Mucosa of rectum (tissue), 2 donors: Measurements from ENCODE around the gene MEGF8.

ENCODE experiments used
- H3K27ac ChIP-seq, 2 donors: one replicate each; pipeline ENCODE4 v1.7.0; 2013; ENCODE audit warnings: inconsistent platforms in 2 of 2, low read depth in 2 of 2, low read length in 2 of 2
- H3K27me3 ChIP-seq, 2 donors: one replicate each; pipeline ENCODE4 v1.7.0; 2013; ENCODE audit warnings: low read length in 2 of 2; ENCODE audit not compliant: control insufficient read depth in 2 of 2, insufficient read depth in 2 of 2
- H3K36me3 ChIP-seq, 2 donors: one replicate each; pipeline ENCODE4 v1.7.0; 2013; ENCODE audit warnings: low read length in 2 of 2; ENCODE audit not compliant: control insufficient read depth in 2 of 2, insufficient read depth in 2 of 2
- H3K4me1 ChIP-seq, 2 donors: one replicate each; pipeline ENCODE4 v1.7.0; 2013; ENCODE audit warnings: low read length in 2 of 2, mild to moderate bottlenecking in 1 of 2; ENCODE audit not compliant: control insufficient read depth in 2 of 2, insufficient read depth in 2 of 2
- H3K4me3 ChIP-seq, 2 donors: one replicate each; pipeline ENCODE4 v1.7.0; 2013; ENCODE audit warnings: low read length in 2 of 2
- H3K9ac ChIP-seq, 2 donors: one replicate each; pipeline ENCODE4 v1.7.0; 2013; ENCODE audit warnings: low read length in 2 of 2, low read depth in 1 of 2, mild to moderate bottlenecking in 1 of 2
- H3K9me3 ChIP-seq, 2 donors: one replicate each; pipeline ENCODE4 v1.7.0; 2013; ENCODE audit warnings: low read length in 2 of 2; ENCODE audit not compliant: control insufficient read depth in 2 of 2
- donor health status: healthy.
- donor health status: Normal muscosa, but diverticular disease.

MEGF8 gene, protein sequence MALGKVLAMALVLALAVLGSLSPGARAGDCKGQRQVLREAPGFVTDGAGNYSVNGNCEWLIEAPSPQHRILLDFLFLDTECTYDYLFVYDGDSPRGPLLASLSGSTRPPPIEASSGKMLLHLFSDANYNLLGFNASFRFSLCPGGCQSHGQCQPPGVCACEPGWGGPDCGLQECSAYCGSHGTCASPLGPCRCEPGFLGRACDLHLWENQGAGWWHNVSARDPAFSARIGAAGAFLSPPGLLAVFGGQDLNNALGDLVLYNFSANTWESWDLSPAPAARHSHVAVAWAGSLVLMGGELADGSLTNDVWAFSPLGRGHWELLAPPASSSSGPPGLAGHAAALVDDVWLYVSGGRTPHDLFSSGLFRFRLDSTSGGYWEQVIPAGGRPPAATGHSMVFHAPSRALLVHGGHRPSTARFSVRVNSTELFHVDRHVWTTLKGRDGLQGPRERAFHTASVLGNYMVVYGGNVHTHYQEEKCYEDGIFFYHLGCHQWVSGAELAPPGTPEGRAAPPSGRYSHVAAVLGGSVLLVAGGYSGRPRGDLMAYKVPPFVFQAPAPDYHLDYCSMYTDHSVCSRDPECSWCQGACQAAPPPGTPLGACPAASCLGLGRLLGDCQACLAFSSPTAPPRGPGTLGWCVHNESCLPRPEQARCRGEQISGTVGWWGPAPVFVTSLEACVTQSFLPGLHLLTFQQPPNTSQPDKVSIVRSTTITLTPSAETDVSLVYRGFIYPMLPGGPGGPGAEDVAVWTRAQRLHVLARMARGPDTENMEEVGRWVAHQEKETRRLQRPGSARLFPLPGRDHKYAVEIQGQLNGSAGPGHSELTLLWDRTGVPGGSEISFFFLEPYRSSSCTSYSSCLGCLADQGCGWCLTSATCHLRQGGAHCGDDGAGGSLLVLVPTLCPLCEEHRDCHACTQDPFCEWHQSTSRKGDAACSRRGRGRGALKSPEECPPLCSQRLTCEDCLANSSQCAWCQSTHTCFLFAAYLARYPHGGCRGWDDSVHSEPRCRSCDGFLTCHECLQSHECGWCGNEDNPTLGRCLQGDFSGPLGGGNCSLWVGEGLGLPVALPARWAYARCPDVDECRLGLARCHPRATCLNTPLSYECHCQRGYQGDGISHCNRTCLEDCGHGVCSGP (N-terminal part only)

DNA sequence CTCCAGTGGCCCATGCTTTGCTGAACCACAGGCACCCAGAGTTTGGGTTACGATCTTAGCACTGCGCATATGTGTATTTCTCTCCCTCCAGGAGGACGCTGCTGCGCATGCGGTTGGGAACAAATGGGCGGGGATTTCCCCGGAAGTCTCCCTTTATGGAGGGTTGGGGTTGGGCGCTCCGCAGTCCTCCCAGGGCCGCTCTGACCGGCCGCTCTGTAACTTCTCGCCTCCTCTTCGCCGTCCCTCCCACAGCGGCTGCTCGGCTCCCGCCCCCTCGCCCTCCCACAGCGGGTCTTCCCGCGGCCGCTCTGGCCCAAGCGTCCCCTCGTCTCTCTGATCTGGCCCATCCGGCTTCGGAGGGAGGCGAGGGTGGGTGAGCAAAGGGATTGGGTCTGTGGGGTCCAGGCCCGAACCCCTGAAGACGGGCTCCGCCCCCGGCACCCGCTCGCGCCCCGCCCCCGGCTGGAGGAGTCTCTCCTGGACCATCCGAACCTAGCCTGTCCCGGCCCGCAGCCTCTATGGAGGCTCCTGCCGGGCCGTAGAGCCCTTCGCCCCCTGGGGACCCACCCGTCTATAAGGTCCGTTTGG is at the start of gene MEGF8:
Gene MEGF8 (plus strand): TSS at position 328 of the 588 bp plus-strand sequence. CDS start 609 bp downstream, outside the sequence.
- Histone ChIP-seq H3K36me3 (no peaks in the 10 kb centered on the region), H3K4me1 (peaks cover 10 to 13% of the 10 kb centered on the region in 2 donors), H3K4me3 (peak within 1 kb of the TSS; percentile 88 to 91), H3K27me3 (peaks cover 7 to 18% of the 10 kb centered on the region in 2 donors), H3K27ac (peak within 1 kb of the TSS; percentile 67 to 78), H3K9me3 (no peaks in the 10 kb centered on the region), H3K9ac (peak within 1 kb of the TSS; percentile 85 to 86)

DNA sequence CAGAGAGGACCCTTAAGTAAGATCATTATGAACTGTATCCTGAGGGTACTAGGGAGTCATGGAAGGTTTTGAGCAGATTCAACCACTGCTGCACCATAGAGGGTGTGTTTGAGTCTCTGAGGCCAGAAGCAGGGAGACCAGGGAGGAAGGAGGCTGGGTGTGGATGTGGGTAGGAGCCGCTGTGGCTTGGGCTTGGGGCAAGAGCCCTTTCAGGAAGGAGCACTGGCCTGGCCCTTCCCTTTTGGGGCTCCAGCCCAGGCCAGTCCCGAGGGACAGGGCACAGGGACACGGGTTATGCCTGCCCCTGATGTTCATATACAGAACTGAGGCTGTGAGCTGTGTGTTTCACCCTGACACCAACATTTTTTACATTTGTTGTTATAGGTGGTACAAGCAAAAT is 49.2 kb upstream of the MEGF8 start:
- no peaks in the 10 kb centered on the region for H3K9me3 ChIP-seq
- H3K9ac ChIP-seq = no peak overlapping the region
- peaks cover 26 to 30% of the 10 kb centered on the region in 2 donors for H3K36me3 ChIP-seq
- H3K4me3 ChIP-seq = no peak overlapping the region
- peaks cover 27 to 34% of the 10 kb centered on the region in 2 donors for H3K4me1 ChIP-seq
- no peak overlapping the region for H3K27ac ChIP-seq
- no peaks in the 10 kb centered on the region for H3K27me3 ChIP-seq

DNA sequence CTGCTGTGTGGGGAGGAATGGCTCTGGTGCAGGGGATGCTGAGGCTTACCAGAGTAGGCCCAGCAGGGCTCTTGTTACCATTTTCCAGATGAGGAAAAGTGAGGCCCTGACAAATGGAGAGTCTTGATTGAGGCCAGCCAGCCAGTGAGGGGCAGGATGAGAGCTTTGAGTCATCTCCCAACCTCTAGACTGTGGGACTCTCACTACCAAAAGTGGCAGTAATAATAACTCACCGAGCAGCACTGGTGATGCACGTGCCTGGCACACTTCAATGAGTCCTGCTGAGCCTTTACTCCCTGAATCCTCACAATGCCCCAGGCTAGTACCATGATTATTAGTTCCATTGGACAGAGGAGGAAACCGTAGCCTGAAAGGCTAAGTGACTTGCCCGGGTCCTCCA is 48.6 kb upstream of the MEGF8 start:
- H3K27me3 ChIP-seq = no peaks in the 10 kb centered on the region
- H3K4me1 ChIP-seq = peaks cover 31 to 37% of the 10 kb centered on the region in 2 donors
- H3K4me3 ChIP-seq = no peak overlapping the region
- no peak overlapping the region for H3K27ac ChIP-seq
- H3K36me3 ChIP-seq = peaks cover 22 to 29% of the 10 kb centered on the region in 2 donors
- H3K9me3 ChIP-seq = no peaks in the 10 kb centered on the region
- no peak overlapping the region for H3K9ac ChIP-seq

DNA sequence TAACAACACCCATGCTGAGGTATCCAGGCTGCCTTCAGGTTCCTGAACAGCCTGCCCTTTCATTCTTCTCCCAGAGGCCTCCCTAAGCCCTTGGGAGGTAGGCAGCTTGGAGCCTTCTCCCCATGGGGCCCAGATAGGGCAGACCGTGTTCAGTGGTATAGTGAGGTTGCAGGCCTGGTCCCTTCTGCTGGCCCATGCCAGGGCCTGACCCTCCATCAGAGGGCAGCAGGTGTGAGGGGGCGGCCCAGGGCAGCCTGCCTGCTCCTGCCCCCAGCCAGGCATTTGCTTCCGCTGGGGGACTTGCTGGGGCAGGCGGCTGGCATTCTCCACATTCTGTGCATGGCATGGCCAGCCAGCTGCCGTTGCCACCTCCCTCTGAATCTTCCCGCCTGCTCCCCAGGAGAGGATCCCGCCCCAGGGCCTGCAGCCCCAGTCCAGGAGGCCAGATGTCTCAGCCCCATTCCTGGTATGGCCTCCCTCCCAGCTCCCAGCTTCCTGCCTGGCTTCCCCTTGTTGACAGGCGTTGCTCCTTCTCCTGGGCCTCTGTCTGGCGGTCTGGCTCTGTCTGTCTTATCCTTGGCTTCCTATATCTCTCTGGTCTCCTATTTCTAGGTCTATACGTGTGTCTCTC is 47.5 kb upstream of the MEGF8 start:
- Histone ChIP-seq H3K36me3 (peaks cover 16 to 20% of the 10 kb centered on the region in 2 donors), H3K9me3 (no peaks in the 10 kb centered on the region), H3K9ac (peak overlapping the region in 1 of 2 donors; percentile 66), H3K27me3 (no peaks in the 10 kb centered on the region), H3K4me1 (peaks cover 41 to 46% of the 10 kb centered on the region in 2 donors), H3K4me3 (no peak overlapping the region), H3K27ac (peak overlapping the region; percentile 35 to 97)

DNA sequence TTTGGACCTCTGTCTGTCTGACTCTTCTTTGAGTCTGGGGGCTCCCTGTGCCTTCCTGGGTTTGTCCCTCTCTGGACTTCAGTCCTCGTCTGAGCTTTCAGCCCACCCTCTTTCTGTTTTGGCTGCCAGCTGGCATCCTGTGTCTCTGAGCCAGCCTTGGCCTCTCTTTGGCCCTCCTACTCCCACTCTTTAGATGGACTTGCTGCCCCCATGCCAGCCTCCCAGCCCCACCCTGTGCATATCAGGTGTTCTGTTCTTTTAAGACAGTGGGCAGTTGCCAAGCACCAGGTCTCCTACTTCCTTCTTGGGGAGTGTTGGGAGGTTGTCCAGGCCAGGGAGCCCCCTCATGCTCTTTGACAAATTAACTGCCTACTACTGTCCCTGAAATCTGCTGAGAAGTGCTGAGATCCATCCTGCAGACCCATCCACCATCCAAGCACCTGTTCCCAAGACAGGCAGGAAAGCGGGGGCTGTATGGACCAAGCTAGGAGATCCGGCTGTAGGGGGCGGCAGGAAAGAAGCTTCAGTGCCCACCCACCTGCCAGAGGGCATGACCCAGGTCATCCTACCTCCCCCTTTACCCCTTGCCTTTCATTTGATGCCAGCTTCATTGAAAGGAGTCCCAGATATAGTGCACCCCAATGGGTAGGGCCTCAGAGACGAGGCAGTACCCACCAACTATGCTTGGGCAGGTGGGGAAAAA is 46.8 kb upstream of the MEGF8 start:
- peaks cover 10 to 15% of the 10 kb centered on the region in 2 donors for H3K36me3 ChIP-seq
- H3K27ac ChIP-seq = peak overlapping the region; percentile 35 to 97
- H3K4me3 ChIP-seq = no peak overlapping the region
- H3K9ac ChIP-seq = peak overlapping the region in 1 of 2 donors; percentile 66
- H3K4me1 ChIP-seq = peaks cover 46 to 52% of the 10 kb centered on the region in 2 donors
- H3K27me3 ChIP-seq = no peaks in the 10 kb centered on the region
- H3K9me3 ChIP-seq = no peaks in the 10 kb centered on the region

DNA sequence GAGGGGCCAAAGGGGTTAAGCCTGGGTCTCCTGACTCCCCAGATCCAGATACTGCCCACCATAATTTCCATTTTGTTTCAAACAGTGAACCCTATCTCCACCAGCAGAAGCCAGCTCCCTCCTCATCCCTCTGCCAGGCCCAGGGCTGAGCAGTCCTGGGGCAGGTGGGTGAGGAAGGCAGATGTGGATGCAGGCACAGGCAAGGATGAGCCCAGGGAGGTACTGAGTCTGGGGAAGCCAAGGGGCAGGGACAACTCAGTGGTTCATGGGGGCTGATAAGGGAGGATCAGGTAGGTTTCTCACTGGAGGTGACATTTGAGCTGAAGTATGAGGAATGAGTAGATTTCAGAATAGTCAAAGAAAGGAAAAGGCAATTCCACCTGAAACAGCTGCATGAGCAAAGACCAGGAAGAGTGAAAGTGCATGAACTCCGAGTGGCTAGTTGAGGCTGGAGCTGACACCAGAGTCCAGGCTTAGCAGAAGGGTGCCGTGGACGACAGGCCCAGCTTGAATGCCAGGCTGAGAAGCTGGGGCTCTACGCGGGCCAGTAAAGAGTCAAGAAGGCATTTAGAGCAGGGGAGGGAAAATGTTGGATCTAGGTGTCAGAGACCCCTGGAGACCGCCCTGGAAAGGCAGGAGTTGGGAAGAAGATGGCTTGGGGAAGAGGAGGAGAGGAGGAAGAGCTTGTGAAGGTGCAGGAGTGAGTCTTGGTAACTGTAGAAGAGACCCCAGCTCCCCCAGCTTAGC is 46.1 kb upstream of the MEGF8 start:
- Histone ChIP-seq H3K4me1 (peaks cover 46 to 52% of the 10 kb centered on the region in 2 donors), H3K9me3 (no peaks in the 10 kb centered on the region), H3K27ac (peak overlapping the region; percentile 16 to 97), H3K9ac (peak overlapping the region; percentile 10 to 66), H3K4me3 (peak overlapping the region; percentile 73 to 79), H3K27me3 (no peaks in the 10 kb centered on the region), H3K36me3 (peaks cover 4 to 7% of the 10 kb centered on the region in 2 donors)

DNA sequence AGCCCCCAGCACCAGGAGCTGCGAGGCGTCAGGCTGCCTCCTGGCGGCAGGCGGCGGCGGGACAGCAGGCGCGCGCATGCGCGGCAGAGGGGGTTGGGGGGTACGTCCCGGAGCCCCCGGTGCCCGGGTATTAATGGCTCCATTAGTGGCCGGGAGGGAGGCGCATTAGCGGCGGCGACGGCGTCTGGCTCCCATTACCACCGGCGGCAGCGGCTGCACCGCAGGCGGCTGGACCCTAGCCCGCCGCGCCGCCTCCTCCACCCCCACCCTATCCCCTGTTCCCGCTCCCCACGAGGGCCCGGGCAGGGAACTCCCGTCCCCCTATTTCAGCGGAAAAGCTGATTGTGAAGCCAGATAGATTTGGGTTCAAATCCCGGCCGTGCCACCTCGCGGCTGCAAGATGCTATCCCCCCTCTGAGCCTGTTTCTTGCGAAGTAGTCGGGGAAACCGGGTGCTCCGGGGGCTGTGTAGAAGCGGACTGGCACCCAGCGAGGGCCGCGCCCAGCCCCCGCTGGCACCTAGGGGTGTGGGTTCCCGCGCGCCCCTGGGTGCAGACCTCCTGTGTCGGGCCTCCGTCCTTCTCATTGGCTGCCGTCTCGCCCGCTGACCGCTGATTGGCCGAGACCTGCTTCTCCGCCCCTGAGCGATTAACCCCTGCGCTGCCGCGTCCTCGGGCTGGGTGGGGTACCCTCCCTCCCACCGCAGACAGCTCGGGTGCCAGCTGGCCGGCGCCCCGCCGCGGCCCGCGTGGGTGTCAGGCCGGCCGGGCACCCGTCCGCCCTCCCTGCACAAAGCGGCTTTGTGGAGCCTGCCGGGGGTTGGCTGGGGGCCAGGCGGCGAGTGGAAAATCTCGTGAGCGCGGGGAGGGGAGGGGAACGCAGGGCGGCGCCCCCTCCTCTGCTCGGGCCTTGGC is 45.3 kb upstream of the MEGF8 start:
- no peaks in the 10 kb centered on the region for H3K27me3 ChIP-seq
- H3K9me3 ChIP-seq = no peaks in the 10 kb centered on the region
- peaks cover 0 to 2% of the 10 kb centered on the region in 2 donors for H3K36me3 ChIP-seq
- H3K4me1 ChIP-seq = peaks cover 52 to 53% of the 10 kb centered on the region in 2 donors
- peak overlapping the region; percentile 66 to 68 for H3K9ac ChIP-seq
- peak overlapping the region; percentile 73 to 79 for H3K4me3 ChIP-seq
- H3K27ac ChIP-seq = peak overlapping the region; percentile 75 to 97

DNA sequence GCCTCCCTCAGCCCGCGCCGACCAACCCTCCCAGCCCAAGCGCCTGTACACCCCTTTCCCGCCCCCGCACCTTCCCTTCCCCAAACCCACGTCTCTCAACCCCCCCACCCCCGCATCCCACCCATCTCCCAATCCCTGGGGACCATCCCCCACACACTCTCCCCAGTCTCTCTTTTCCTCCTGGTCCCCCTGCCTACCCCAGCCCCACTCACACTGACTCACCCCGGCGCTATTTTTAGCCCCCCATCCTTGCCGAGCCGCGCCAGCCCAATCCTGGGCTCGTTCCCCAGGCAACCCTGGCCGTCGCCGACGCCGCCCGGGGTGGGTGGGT is 44.7 kb upstream of the MEGF8 start:
- Histone ChIP-seq H3K27ac (peak overlapping the region; percentile 75 to 97), H3K36me3 (no peaks in the 10 kb centered on the region), H3K4me3 (peak overlapping the region; percentile 73 to 79), H3K4me1 (peaks cover 57% of the 10 kb centered on the region in 2 donors), H3K9me3 (no peaks in the 10 kb centered on the region), H3K9ac (peak overlapping the region; percentile 24 to 66), H3K27me3 (no peaks in the 10 kb centered on the region)
